ENCODE measurements around the gene PIGL. TPM values are rescaled to one million over a fixed set of nuclear protein-coding genes. Genes with fewer than 3 reads are reported as not detected.

PIGL gene
- total RNA-seq, 1 experiment from 2014 or later, result 59.2 TPM

GRCh38 chr17:16272111-16272840, 55.3 kb downstream of the PIGL start:
- Histone ChIP-seq H3K36me3 (ENCODE audit: low read depth) (no peaks in the 10 kb centered on the region), H3K79me2 (ENCODE audit: low read depth) (no peaks in the 10 kb centered on the region), H3F3A (ENCODE audit: insufficient read depth, low read depth) (peaks cover 9% of the 10 kb centered on the region; the same call in 1 of the 2 replicates), H2AFZ (no peak overlapping the region), H3K9me3 (ENCODE audit: insufficient read depth, low read depth) (no peaks in the 10 kb centered on the region), H4K20me1 (ENCODE audit: insufficient read depth) (no peaks in the 10 kb centered on the region), H3K27ac (no peak overlapping the region), H3K4me1 (replicated peaks; ENCODE audit: insufficient read depth) (peaks cover 12% of the 10 kb centered on the region), H3K4me2 (no peak overlapping the region), H3K4me3 (no peak overlapping the region), H3K27me3 (ENCODE audit: insufficient read depth, low read depth) (no peaks in the 10 kb centered on the region), H3K9me2 (ENCODE audit: insufficient read depth) (no peaks in the 10 kb centered on the region)
- intact Hi-C loops (cut with micrococcal nuclease; ENCODE audit: unreplicated experiment), result no loop called here
- ChIA-PET CTCF (interaction anchor here (0.6 kb wide), 1 partner anchor 263 kb away, joined by 6 read pairs; no protein-coding TSS in a partner anchor), POLR2A (ENCODE audit: unreplicated experiment) (interaction anchor here (0.5 to 0.6 kb wide), 2 partner anchors 11 to 34 kb away, joined by 3 read pairs; no protein-coding TSS in a partner anchor)
- no peak for DNase-seq
- no TSS peak for BruUV-seq (replicated peaks)
- TF ChIP-seq, protein P1, sequence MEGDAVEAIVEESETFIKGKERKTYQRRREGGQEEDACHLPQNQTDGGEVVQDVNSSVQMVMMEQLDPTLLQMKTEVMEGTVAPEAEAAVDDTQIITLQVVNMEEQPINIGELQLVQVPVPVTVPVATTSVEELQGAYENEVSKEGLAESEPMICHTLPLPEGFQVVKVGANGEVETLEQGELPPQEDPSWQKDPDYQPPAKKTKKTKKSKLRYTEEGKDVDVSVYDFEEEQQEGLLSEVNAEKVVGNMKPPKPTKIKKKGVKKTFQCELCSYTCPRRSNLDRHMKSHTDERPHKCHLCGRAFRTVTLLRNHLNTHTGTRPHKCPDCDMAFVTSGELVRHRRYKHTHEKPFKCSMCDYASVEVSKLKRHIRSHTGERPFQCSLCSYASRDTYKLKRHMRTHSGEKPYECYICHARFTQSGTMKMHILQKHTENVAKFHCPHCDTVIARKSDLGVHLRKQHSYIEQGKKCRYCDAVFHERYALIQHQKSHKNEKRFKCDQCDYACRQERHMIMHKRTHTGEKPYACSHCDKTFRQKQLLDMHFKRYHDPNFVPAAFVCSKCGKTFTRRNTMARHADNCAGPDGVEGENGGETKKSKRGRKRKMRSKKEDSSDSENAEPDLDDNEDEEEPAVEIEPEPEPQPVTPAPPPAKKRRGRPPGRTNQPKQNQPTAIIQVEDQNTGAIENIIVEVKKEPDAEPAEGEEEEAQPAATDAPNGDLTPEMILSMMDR (conservative IDR thresholded peaks at IDR 0.05), result no peak
- TF ChIP-seq EZH2 (IDR thresholded peaks at IDR 0.05; ENCODE audit: low read depth), result no peak

GRCh38 chr17:16273499-16273898, 56.5 kb downstream of the PIGL start:
- H3K4me2 ChIP-seq, result peak overlapping the region; percentile 51
- H4K20me1 ChIP-seq (ENCODE audit: insufficient read depth), result no peaks in the 10 kb centered on the region
- H3K27ac ChIP-seq, result peak overlapping the region; percentile 50; the same call in 1 of the 2 replicates
- peaks cover 9% of the 10 kb centered on the region; the same call in 1 of the 2 replicates for H3F3A ChIP-seq (ENCODE audit: insufficient read depth, low read depth)
- BruUV-seq (replicated peaks), result no TSS peak
- intact Hi-C loops (cut with micrococcal nuclease; ENCODE audit: unreplicated experiment), result no loop called here
- no peaks in the 10 kb centered on the region for H3K9me2 ChIP-seq (ENCODE audit: insufficient read depth)
- H3K9me3 ChIP-seq (ENCODE audit: insufficient read depth, low read depth), result no peaks in the 10 kb centered on the region
- no peaks in the 10 kb centered on the region for H3K79me2 ChIP-seq (ENCODE audit: low read depth)
- H3K4me1 ChIP-seq (replicated peaks; ENCODE audit: insufficient read depth), result peaks cover 12% of the 10 kb centered on the region
- POLR2A ChIA-PET (ENCODE audit: unreplicated experiment), result interaction anchor here (0.7 kb wide), 1 partner anchor 70 kb away, joined by 4 read pairs; no protein-coding TSS in a partner anchor
- H3K4me3 ChIP-seq, result no peak overlapping the region
- TF ChIP-seq, protein P1 (conservative IDR thresholded peaks at IDR 0.05), result no peak
- TF ChIP-seq EZH2 (IDR thresholded peaks at IDR 0.05; ENCODE audit: low read depth), result no peak
- H3K36me3 ChIP-seq (ENCODE audit: low read depth), result no peaks in the 10 kb centered on the region
- no peak overlapping the region for H2AFZ ChIP-seq
- no peak for DNase-seq
- no peaks in the 10 kb centered on the region for H3K27me3 ChIP-seq (ENCODE audit: insufficient read depth, low read depth)
- CTCF ChIA-PET, result no interaction called here

DNA sequence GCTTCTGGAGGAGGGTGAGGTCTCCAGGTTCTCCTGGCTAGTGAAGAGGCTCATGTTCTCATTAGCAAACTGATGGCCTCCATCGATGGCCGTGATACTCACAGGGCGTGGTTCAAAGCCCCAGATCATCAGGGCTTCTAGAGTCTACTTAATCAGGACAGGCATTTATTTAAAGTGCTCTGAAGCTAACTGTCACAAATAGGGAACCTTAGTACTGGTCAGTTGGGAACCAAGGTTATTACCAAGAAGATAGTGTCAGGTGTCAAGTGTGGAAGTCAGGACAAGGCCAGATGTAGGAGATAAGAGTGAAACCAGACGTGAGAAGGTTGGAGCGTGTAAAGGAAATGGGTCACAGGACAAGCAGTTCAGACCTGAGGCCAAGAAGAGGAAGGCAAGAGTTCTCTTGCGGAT, 56.9 kb downstream of the PIGL start:
- Histone ChIP-seq H2AFZ (no peak overlapping the region), H4K20me1 (ENCODE audit: insufficient read depth) (no peaks in the 10 kb centered on the region), H3K27ac (peak overlapping the region; percentile 50), H3K27me3 (ENCODE audit: insufficient read depth, low read depth) (no peaks in the 10 kb centered on the region), H3K9me3 (ENCODE audit: insufficient read depth, low read depth) (no peaks in the 10 kb centered on the region), H3K36me3 (ENCODE audit: low read depth) (no peaks in the 10 kb centered on the region), H3K9me2 (ENCODE audit: insufficient read depth) (no peaks in the 10 kb centered on the region), H3K4me2 (peak overlapping the region; percentile 51), H3K79me2 (ENCODE audit: low read depth) (no peaks in the 10 kb centered on the region), H3K4me3 (no peak overlapping the region), H3F3A (ENCODE audit: insufficient read depth, low read depth) (peaks cover 9% of the 10 kb centered on the region; the same call in 1 of the 2 replicates), H3K4me1 (replicated peaks; ENCODE audit: insufficient read depth) (peaks cover 12% of the 10 kb centered on the region)
- ChIA-PET CTCF (no interaction called here), POLR2A (ENCODE audit: unreplicated experiment) (no interaction called here)
- peak in 1 of 2 experiments; percentile 40 for DNase-seq
- intact Hi-C loops (cut with micrococcal nuclease; ENCODE audit: unreplicated experiment), result no loop called here
- no peak for TF ChIP-seq EZH2 (IDR thresholded peaks at IDR 0.05; ENCODE audit: low read depth)
- TF ChIP-seq, protein P1 (conservative IDR thresholded peaks at IDR 0.05), result no peak
- BruUV-seq (replicated peaks), result no TSS peak

All from PC-9 (cell line).